Stimulated activated CD4-positive, alpha-beta T cell treated with anti-CD3 and anti-CD28 coated beads, Interleukin-1b, Interleukin-23, amount 100 ng/mL, for 24 hours (primary cell): ENCODE results near the gene C16orf87.

Experiments used
- DNase-seq, 4 experiments: peaks; one replicate each; pipeline ENCODE4 v3.0.0-alpha.2; 2020; ENCODE audit warnings: low read depth in 4 of 4, low spot score in 1 of 4

Gene C16orf87

DNA sequence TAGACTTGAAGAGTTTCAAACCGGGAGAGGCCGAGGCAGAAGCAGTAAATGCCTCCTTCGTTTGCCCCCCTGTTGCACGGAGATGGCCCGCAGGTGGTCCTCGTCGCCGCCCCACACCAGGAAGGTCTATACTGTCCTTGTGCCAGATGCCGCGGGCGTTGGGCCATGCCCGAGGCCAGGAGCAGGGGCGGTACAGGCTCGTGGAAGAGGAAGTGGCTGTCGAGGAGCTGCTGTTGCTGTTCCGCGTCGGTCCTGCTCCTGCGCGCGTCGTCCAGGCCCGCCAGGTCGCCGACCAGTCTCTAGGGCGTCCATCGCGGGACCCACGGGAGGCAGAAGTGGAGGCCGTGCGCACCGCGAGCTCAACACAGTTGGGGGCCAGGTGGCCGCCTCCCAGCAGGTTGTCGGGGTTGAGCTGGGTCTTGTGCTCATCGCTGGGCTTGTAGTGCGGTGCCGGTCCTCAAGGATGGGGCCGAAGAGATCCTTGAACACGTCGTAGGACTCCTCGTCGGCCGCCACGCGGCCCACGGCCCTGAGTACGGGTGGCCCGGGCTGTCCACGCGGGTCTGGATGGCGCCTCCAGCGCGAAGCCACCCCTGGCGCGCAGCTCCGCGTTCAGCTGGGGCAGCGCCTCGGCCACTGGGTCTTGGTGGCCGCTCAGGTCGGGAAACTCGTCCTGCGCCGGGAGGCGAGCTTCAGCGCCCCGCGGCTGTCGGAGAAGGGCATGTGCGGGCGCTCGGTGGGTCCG, 13.1 kb upstream of the C16orf87 start:
- DNase-seq = no peak

GRCh38 chr16:46842192-46842895, 11.4 kb upstream of the C16orf87 start:
- no peak for DNase-seq

GRCh38 chr16:46839986-46840443, 9.0 kb upstream of the C16orf87 start:
- no peak for DNase-seq

GRCh38 chr16:46836534-46837530, 5.9 kb upstream of the C16orf87 start:
- no peak for DNase-seq

- DNase-seq = no peak
Measured at GRCh38 chr16:46833460-46833800, 2.5 kb upstream of the C16orf87 start.

GRCh38 chr16:46832757-46833459, 1.9 kb upstream of the C16orf87 start:
- DNase-seq = no peak

- DNase-seq = peak in 2 of 4 experiments; percentile 7 to 15
Measured at GRCh38 chr16:46830417-46830901, 521 bp downstream of the C16orf87 start.

DNA sequence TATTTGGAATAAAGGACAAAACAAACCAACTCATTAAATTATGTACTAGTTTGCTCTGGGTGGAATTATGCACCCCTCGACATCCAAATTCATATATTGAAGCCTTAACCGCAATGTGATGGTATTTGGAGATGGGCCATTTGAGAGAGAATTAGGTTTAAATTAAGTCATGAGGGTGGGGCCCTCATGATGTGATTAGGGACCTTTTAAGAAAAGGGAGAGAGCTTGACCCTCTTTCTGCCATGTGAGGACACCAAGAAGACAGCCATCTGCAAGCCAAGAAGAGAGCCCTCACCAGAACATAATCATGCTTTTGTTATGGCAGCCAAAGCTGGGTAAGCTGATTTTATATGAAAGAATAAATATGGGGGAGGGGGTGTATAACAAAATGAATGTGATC, 2.0 kb downstream of the C16orf87 start:
- DNase-seq = no peak

GRCh38 chr16:46828292-46828691, 2.7 kb downstream of the C16orf87 start:
- DNase-seq = no peak

- DNase-seq = no peak
Measured at GRCh38 chr16:46826631-46827030, 4.3 kb downstream of the C16orf87 start.

- DNase-seq = peak in 2 of 4 experiments; percentile 11 to 21
Measured at GRCh38 chr16:46822270-46822669, 8.7 kb downstream of the C16orf87 start.

DNA sequence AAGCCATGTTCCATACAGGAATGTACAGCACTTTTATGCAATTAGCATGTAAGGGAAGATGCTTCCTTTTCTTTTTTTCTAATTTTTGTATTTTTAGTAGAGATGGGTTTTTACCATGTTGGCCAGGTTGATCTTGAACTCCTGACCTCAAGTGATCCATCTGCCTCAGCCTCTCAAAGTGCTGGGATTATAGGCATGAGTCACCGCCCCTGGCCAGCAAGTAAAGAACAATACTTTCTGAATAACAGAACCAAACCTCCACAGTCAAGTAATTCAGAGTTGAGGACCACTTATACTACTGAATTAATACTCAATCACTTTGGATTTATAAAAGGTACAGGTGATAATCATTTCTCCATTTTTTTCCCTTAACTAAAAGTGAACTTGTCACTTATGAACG, 13.0 kb downstream of the C16orf87 start:
- no peak for DNase-seq

GRCh38 chr16:46814790-46815189, 16.2 kb downstream of the C16orf87 start:
- no peak for DNase-seq

DNA sequence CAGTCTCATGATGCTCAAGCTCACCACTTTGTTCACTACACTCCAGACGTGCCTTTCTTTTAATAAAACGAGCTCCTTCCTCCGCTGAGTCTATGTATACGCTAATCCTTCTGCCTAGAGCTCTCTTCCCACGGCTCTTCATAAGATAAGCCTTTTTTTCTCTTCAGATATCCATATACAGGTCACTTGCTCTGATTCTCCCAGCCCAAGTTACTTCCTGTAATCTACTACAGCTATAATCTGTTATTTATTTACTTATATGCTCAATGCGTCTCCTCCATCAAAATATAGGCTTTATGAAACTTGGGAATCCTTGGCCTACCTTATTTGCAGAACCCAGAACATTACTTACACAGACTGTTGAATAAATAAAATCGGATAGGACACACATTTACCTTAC, 17.4 kb downstream of the C16orf87 start:
- no peak for DNase-seq

GRCh38 chr16:46812781-46813540, 18.0 kb downstream of the C16orf87 start:
- DNase-seq = no peak

- no peak for DNase-seq
Measured at GRCh38 chr16:46811682-46812081, 19.3 kb downstream of the C16orf87 start.

- DNase-seq = no peak
Measured at GRCh38 chr16:46808997-46809396, 22.0 kb downstream of the C16orf87 start.

DNA sequence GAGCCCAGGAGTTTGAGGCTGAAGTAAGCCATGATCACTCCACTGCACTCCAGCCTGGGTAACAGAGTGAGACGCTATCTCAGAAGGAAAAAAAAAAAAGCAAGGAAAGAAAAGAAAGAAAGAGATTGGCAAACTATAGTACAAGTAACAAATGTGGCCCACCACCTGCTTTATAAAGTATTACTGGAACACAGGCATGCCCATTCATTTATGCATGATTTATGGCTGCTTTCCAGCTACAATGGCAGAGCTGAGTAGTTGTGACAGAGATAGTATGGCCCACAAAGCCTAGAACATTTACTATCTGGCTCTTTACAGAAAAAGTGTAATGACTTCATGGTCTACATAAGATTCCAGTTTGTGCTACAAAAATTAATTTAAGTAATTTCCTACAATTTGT, 23.6 kb downstream of the C16orf87 start:
- no peak for DNase-seq

DNA sequence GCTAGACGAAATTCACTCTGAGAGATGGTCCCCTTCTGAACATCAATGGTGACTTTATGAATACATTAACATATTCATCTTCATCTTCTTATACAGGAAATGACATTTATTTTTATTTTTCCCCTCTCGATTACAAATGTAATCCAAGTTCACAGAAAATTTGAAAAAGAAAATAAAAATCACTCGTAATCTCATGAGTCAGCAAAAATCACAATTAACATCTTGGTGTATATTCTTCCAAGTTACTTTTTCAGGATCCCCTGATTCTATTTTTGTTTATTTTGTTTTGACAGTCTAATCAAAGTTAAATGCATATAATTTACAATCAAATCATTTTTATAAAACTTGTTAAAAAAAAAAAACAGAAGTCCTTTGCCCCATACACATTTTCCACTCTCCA, 27.6 kb downstream of the C16orf87 start:
- DNase-seq = no peak
